ENCODE data around the gene KREMEN2. TPM values are rescaled to one million over a fixed set of nuclear protein-coding genes. Genes with fewer than 3 reads are reported as not detected.
"Not testable (repeated sequence)": the region's sequence is repeated elsewhere in the genome, so short reads cannot be mapped to it uniquely, and the experiment has no call there.

KREMEN2 gene
- total RNA-seq, 1 experiment from 2014 or later, result not detected

DNA sequence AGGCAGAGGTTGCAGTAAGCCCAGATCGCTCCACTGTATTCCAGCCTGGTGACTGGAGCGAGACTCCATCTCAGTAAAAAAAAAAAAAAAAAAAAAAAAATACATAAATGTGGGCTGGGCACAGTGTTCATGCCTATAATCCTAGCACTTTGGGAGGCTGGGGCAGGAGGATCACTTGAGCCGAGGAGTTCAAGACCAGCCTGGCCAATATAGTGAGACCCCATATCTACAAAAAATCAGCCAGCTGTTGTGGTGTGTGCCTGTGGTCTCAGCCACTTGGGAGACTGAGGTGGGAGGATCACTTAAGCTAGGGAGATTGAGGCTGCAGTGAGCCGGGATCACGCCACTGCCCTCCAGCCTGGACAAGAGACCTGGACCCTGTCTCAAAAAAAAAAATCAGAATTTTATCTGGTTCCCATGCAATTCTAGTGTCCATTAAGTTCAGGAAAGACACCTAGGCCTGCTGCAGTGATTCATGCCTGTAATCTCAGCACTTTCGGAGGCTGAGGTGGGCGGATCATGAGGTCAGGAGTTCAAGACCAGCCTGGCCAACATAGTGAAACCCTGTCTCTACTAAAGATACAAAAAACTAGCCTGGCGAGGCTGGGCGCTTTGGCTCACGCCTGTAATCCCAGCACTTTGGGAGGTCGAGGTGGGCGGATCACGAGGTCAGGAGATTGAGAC is 32.7 kb upstream of the KREMEN2 start:
- H3K27me3 ChIP-seq (replicated peaks); H3K27ac ChIP-seq; H3K9me3 ChIP-seq (replicated peaks); H3K36me3 ChIP-seq; H3K4me3 ChIP-seq; H3K4me1 ChIP-seq (replicated peaks); DNase-seq (ENCODE audit: low read depth in 1 of 2, low spot score in 2 of 2): not testable (repeated sequence)

DNA sequence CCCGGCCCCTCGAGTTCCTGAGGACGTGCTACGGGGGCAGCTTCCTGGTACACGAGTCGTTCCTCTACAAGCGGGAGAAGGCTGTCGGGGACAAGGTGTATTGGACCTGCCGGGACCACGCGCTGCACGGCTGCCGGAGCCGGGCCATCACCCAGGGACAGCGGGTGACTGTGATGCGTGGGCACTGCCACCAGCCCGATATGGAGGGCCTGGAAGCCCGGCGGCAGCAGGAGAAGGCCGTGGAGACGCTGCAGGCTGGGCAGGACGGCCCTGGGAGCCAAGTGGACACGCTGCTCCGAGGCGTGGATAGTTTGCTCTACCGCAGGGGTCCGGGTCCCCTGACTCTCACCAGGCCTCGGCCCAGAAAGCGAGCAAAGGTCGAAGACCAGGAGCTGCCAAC is 30.9 kb upstream of the KREMEN2 start:
- Histone ChIP-seq H3K4me1 (replicated peaks) (no peaks in the 10 kb centered on the region), H3K9me3 (replicated peaks) (no peaks in the 10 kb centered on the region), H3K4me3 (no peak overlapping the region), H3K27me3 (replicated peaks) (no peaks in the 10 kb centered on the region), H3K27ac (no peak overlapping the region), H3K36me3 (peaks cover 16% of the 10 kb centered on the region)
- no peak for DNase-seq (ENCODE audit: low read depth in 1 of 2, low spot score in 2 of 2)

- H3K4me1 ChIP-seq (replicated peaks), result no peaks in the 10 kb centered on the region
- no peak overlapping the region for H3K4me3 ChIP-seq
- no peaks in the 10 kb centered on the region for H3K9me3 ChIP-seq (replicated peaks)
- H3K27me3 ChIP-seq (replicated peaks), result no peaks in the 10 kb centered on the region
- peaks cover 18% of the 10 kb centered on the region for H3K36me3 ChIP-seq
- no peak for DNase-seq (ENCODE audit: low read depth in 1 of 2, low spot score in 2 of 2)
- no peak overlapping the region for H3K27ac ChIP-seq
These were observed 30.4 kb upstream of the KREMEN2 start for GRCh38 chr16:2933701-2934100.

DNA sequence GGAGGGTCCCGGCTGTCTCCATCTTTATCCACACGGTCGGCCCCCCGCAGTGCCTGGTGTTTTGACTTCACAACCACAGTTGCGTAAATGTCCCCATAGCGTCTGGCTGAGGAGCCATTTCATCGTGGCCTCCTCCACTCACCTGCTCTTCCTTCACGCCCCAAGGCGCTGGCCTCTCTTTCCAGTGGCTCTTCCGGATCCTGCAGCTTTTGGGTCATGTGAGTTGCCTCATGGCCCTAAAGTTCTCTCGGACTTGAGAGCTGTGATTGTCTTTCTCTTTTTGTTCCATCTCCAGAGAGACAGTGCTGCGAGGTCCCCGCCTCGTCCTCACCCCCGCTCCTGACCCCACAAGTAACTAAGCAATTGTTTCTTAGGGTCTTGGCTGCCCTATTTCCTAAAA is 29.6 kb upstream of the KREMEN2 start:
- H3K4me1 ChIP-seq (replicated peaks), result no peaks in the 10 kb centered on the region
- H3K4me3 ChIP-seq, result no peak overlapping the region
- no peaks in the 10 kb centered on the region for H3K9me3 ChIP-seq (replicated peaks)
- no peaks in the 10 kb centered on the region for H3K27me3 ChIP-seq (replicated peaks)
- DNase-seq (ENCODE audit: low read depth in 1 of 2, low spot score in 2 of 2), result no peak
- no peak overlapping the region for H3K27ac ChIP-seq
- H3K36me3 ChIP-seq, result peaks cover 25% of the 10 kb centered on the region

- no peaks in the 10 kb centered on the region for H3K27me3 ChIP-seq (replicated peaks)
- H3K4me1 ChIP-seq (replicated peaks), result no peaks in the 10 kb centered on the region
- no peaks in the 10 kb centered on the region for H3K9me3 ChIP-seq (replicated peaks)
- H3K4me3 ChIP-seq, result no peak overlapping the region
- no peak for DNase-seq (ENCODE audit: low read depth in 1 of 2, low spot score in 2 of 2)
- H3K36me3 ChIP-seq, result peaks cover 33% of the 10 kb centered on the region
- H3K27ac ChIP-seq, result no peak overlapping the region
These were observed 27.6 kb upstream of the KREMEN2 start for GRCh38 chr16:2936436-2937011.

GRCh38 chr16:2937170-2937569 is 26.9 kb upstream of the KREMEN2 start:
- Histone ChIP-seq H3K36me3 (peaks cover 33% of the 10 kb centered on the region), H3K4me3 (no peak overlapping the region), H3K4me1 (replicated peaks) (no peaks in the 10 kb centered on the region), H3K27ac (no peak overlapping the region), H3K9me3 (replicated peaks) (no peaks in the 10 kb centered on the region), H3K27me3 (replicated peaks) (no peaks in the 10 kb centered on the region)
- DNase-seq (ENCODE audit: low read depth in 1 of 2, low spot score in 2 of 2), result no peak

DNA sequence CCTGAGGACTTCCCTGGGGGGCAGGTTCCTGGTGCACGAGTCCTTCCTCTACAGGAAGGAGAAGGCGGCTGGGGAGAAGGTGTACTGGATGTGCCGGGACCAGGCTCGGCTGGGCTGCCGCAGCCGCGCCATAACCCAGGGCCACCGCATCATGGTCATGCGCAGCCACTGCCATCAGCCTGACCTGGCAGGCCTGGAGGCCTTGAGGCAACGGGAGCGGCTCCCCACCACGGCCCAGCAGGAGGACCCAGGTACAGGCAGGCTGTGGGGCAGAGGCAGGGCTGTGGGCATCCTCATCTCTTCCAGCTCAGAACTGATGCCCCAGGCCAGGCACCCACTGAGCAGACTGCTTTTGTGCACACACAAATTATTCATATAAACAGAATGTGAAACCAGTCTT is 25.9 kb upstream of the KREMEN2 start:
- H3K27me3 ChIP-seq (replicated peaks), result no peaks in the 10 kb centered on the region
- no peak overlapping the region for H3K4me3 ChIP-seq
- H3K4me1 ChIP-seq (replicated peaks), result no peaks in the 10 kb centered on the region
- H3K36me3 ChIP-seq, result peaks cover 33% of the 10 kb centered on the region
- DNase-seq (ENCODE audit: low read depth in 1 of 2, low spot score in 2 of 2), result no peak
- no peaks in the 10 kb centered on the region for H3K9me3 ChIP-seq (replicated peaks)
- H3K27ac ChIP-seq, result no peak overlapping the region

- Histone ChIP-seq H3K36me3 (peaks cover 33% of the 10 kb centered on the region), H3K4me3 (no peak overlapping the region), H3K4me1 (replicated peaks) (no peaks in the 10 kb centered on the region), H3K27ac (no peak overlapping the region), H3K27me3 (replicated peaks) (no peaks in the 10 kb centered on the region), H3K9me3 (replicated peaks) (no peaks in the 10 kb centered on the region)
- DNase-seq (ENCODE audit: low read depth in 1 of 2, low spot score in 2 of 2), result no peak
These were observed 24.1 kb upstream of the KREMEN2 start for GRCh38 chr16:2939968-2940367.

- Histone ChIP-seq H3K9me3 (replicated peaks) (no peaks in the 10 kb centered on the region), H3K4me3 (no peak overlapping the region), H3K4me1 (replicated peaks) (no peaks in the 10 kb centered on the region), H3K27me3 (replicated peaks) (no peaks in the 10 kb centered on the region), H3K27ac (no peak overlapping the region), H3K36me3 (peaks cover 30% of the 10 kb centered on the region)
- DNase-seq (ENCODE audit: low read depth in 1 of 2, low spot score in 2 of 2), result no peak
These were observed 22.0 kb upstream of the KREMEN2 start for GRCh38 chr16:2942045-2942444.

- H3K36me3 ChIP-seq, result peaks cover 22% of the 10 kb centered on the region
- not testable (repeated sequence) for H3K27me3 ChIP-seq (replicated peaks); DNase-seq (ENCODE audit: low read depth in 1 of 2, low spot score in 2 of 2); H3K4me1 ChIP-seq (replicated peaks); H3K4me3 ChIP-seq; H3K27ac ChIP-seq; H3K9me3 ChIP-seq (replicated peaks)
These were observed 20.4 kb upstream of the KREMEN2 start for GRCh38 chr16:2943716-2944115.

GRCh38 chr16:2946649-2947048 is 17.4 kb upstream of the KREMEN2 start:
- no peak for DNase-seq (ENCODE audit: low read depth in 1 of 2, low spot score in 2 of 2)
- H3K4me3 ChIP-seq, result no peak overlapping the region
- no peaks in the 10 kb centered on the region for H3K27me3 ChIP-seq (replicated peaks)
- H3K4me1 ChIP-seq (replicated peaks), result no peaks in the 10 kb centered on the region
- no peaks in the 10 kb centered on the region for H3K9me3 ChIP-seq (replicated peaks)
- no peak overlapping the region for H3K27ac ChIP-seq
- H3K36me3 ChIP-seq, result no peaks in the 10 kb centered on the region

DNA sequence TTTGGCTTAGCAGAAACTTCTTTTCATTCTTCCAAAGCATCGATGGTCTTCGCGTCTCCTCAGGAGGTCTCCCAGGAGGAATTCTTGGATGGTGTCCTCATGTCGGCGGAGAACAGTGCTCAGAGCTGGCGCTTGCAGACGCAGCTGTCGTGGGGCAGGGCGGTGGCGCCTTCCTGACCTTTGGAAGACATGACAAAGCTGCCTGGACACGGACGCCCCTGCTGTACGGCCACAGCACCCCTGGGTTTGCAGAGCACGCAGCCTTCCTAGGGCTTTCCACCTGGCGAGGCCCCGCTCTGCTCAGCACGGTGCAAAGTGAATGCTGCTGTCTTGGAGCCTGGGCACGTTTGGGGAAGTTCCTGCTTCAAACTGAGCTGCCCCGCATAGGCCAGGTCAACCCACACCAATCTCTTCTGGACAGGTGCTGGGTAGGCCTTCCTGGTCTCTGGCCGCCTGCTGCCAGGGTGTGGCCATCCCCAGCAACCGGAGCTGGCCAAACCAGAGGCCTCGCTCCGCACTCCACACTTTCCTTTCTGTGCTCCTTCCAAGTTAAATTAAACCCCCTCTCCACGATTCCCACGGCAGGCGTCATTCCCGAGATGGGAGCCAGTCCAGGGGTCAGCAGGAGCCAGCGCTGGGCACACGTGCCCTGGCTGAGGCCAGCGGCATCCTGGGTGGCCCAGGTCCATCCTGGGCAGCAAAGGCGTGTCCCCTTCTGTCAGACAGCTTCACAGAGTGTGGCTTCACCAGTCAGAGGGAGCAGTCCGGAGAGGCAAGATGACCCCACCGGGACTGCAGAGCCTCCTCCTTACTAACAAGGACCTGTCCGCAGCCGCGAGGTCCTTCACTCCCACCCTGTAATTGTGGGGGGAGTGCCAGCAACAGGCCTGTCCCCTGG is 15.0 kb upstream of the KREMEN2 start:
- no peaks in the 10 kb centered on the region for H3K4me1 ChIP-seq (replicated peaks)
- DNase-seq (ENCODE audit: low read depth in 1 of 2, low spot score in 2 of 2), result no peak
- no peaks in the 10 kb centered on the region for H3K36me3 ChIP-seq
- H3K27me3 ChIP-seq (replicated peaks), result peaks cover 7% of the 10 kb centered on the region
- H3K4me3 ChIP-seq, result no peak overlapping the region
- no peaks in the 10 kb centered on the region for H3K9me3 ChIP-seq (replicated peaks)
- H3K27ac ChIP-seq, result no peak overlapping the region

- Histone ChIP-seq H3K27me3 (replicated peaks) (peaks cover 14% of the 10 kb centered on the region), H3K36me3 (no peaks in the 10 kb centered on the region), H3K27ac (no peak overlapping the region), H3K4me1 (replicated peaks) (no peaks in the 10 kb centered on the region), H3K4me3 (no peak overlapping the region), H3K9me3 (replicated peaks) (no peaks in the 10 kb centered on the region)
- no peak for DNase-seq (ENCODE audit: low read depth in 1 of 2, low spot score in 2 of 2)
These were observed 14.2 kb upstream of the KREMEN2 start for GRCh38 chr16:2949705-2950352.

DNA sequence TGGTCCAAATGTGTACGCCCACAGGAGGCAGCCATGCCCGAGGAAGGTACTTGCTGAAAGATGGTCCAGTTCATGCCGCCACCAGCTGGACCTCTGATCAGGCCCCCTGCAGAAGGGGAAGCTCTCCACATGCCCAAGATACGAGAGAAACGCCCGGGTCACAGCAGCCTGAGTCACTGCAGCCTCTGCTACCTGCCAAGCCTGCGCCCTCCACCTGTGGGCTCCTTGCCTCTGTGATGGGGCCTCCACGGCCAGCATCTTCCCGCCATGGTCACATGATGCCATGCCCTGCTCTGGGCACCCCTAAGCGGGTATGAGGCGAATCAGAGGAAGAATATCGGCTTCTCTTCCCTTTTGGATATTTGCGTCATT is 13.7 kb upstream of the KREMEN2 start:
- Histone ChIP-seq H3K36me3 (no peaks in the 10 kb centered on the region), H3K27ac (no peak overlapping the region), H3K4me1 (replicated peaks) (no peaks in the 10 kb centered on the region), H3K4me3 (no peak overlapping the region), H3K27me3 (replicated peaks) (peaks cover 19% of the 10 kb centered on the region), H3K9me3 (replicated peaks) (no peaks in the 10 kb centered on the region)
- DNase-seq (ENCODE audit: low read depth in 1 of 2, low spot score in 2 of 2), result no peak
